Thoracic aorta (tissue), 2 donors: ENCODE results near the gene RIMKLA. TPM values are rescaled to one million over a fixed set of nuclear protein-coding genes. Genes with fewer than 3 reads are reported as not detected.

Experiments used
- ATAC-seq: fragments of 150-250 bp; one replicate; pipeline ENCODE4 v1.8.0; 2017; ENCODE audit warnings: low read depth; ENCODE audit not compliant: insufficient number of reproducible peaks, low FRiP score
- DNase-seq: peaks from one replicate; pipeline ENCODE4 v3.0.0-alpha.2; 2020; ENCODE audit warnings: low spot score
- H3K27ac ChIP-seq, 2 donors: fragments of 200-600 bp; sonication (generic); 1 replicate in 1 of 2; 2 replicates in 1 of 2; pipeline ENCODE4 v1.5.1; 2016; ENCODE audit warnings: mild to moderate bottlenecking in 2 of 2, moderate library complexity in 2 of 2
- H3K27me3 ChIP-seq: fragments of 200-600 bp; sonication (generic); replicated peaks from 2 replicates; pipeline ENCODE4 v1.6.0; 2016; ENCODE audit warnings: mild to moderate bottlenecking; ENCODE audit not compliant: insufficient read depth
- H3K36me3 ChIP-seq: fragments of 200-600 bp; sonication (generic); one replicate; pipeline ENCODE4 v1.5.1; 2016
- H3K4me1 ChIP-seq, 2 donors: fragments of 200-600 bp; sonication (generic); 1 replicate in 1 of 2; 2 replicates in 1 of 2; pipeline versions ENCODE4 v1.5.1 to v1.6.0; 2016; ENCODE audit warnings: low read depth in 2 of 2, mild to moderate bottlenecking in 1 of 2; ENCODE audit not compliant: control insufficient read depth in 1 of 2
- H3K4me3 ChIP-seq: fragments of 200-600 bp; sonication (generic); 2 replicates; pipeline ENCODE4 v1.5.1; 2016; ENCODE audit warnings: mild to moderate bottlenecking
- H3K9me3 ChIP-seq: fragments of 200-600 bp; sonication (generic); 2 replicates; pipeline ENCODE4 v1.5.1; 2016
- CTCF ChIP-seq: fragments of 200-600 bp; sonication (generic); IDR thresholded peaks from one replicate; pipeline ENCODE4 v1.5.1; 2019; ENCODE audit warnings: antibody characterized with exemption
- total RNA-seq, 2 donors: library from RNA; depleted of rRNA; stranded (reverse); fragments of >200 nt; gene quantifications; one replicate each; pipeline versions ENCODE4 v1.1.0 to v1.2.3, GENCODE V29; 2016

The RIMKLA gene
- total RNA-seq, 2 donors from 2014 or later, result under 0.01 to 0.14 TPM

- no peak overlapping the region for H3K4me3 ChIP-seq
- ATAC-seq (no peak), DNase-seq (no peak)
- no peaks in the 10 kb centered on the region for H3K4me1 ChIP-seq
- H3K27me3 ChIP-seq, result no peaks in the 10 kb centered on the region
- H3K27ac ChIP-seq, result no peak overlapping the region
- no peaks in the 10 kb centered on the region for H3K9me3 ChIP-seq
- no peaks in the 10 kb centered on the region for H3K36me3 ChIP-seq
- TF ChIP-seq CTCF, result no peak
Measured at GRCh38 chr1:42370876-42371549, 9.6 kb upstream of the RIMKLA start.

GRCh38 chr1:42372796-42373195 is 7.8 kb upstream of the RIMKLA start:
- H3K9me3 ChIP-seq, result no peaks in the 10 kb centered on the region

DNA sequence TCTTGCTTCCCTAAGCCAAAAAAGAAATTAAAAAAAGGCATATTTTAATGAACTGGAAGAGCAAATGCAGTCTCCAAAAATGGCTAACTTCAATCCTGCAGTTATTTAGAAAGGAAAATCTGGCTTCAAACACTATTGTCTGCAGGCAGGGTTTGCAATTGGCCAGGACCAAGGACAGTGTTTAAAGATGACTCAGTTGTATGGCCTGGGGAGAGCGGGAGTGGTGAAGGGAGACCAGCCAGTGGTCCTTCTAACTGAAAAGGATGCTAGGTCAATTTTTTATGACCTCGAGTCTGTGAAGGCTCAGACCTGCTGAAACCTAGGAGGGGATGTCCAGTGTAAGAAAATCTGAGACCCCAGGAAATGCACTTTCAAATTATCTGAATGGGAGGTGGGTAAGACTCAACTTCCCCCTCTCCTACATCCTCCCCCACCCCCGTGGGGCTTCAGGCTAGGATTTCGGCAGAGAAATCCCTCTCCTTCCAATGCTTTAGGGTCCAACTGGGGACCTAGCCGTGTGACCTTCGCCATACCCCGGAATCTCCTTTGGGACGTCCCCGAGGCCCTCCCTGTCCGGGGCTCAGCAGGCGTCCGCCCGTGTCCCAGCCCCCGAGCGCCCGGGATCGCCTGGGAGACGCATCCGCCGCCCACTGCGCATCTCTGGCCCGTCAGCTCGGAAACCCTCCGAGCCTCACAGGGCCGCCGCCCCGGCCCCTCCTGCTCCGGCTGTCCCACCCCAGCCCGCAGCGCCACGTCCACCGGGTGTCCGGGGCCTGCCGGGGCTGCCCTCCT is 602 bp upstream of the RIMKLA start:
- H3K9me3 ChIP-seq, result no peaks in the 10 kb centered on the region
- peaks cover 4 to 7% of the 10 kb centered on the region in 2 donors for H3K4me1 ChIP-seq
- ATAC-seq, result no peak
- DNase-seq, result no peak
- H3K27ac ChIP-seq, result no peak overlapping the region
- no peak for TF ChIP-seq CTCF
- peak overlapping the region; percentile 67 for H3K4me3 ChIP-seq
- no peaks in the 10 kb centered on the region for H3K36me3 ChIP-seq
- H3K27me3 ChIP-seq, result no peaks in the 10 kb centered on the region

More at GRCh38 chr1:42372796-42373195, 7.8 kb upstream of the RIMKLA start:
- no peak for TF ChIP-seq CTCF
- no peaks in the 10 kb centered on the region for H3K4me1 ChIP-seq
- ATAC-seq (no peak), DNase-seq (no peak)
- H3K4me3 ChIP-seq, result no peak overlapping the region
- H3K36me3 ChIP-seq, result no peaks in the 10 kb centered on the region
- no peak overlapping the region for H3K27ac ChIP-seq
- no peaks in the 10 kb centered on the region for H3K27me3 ChIP-seq

GRCh38 chr1:42381280-42381673 is 685 bp downstream of the RIMKLA start:
- no peak for TF ChIP-seq CTCF
- Histone ChIP-seq H3K4me1 (peaks cover 4 to 7% of the 10 kb centered on the region in 2 donors), H3K27me3 (no peaks in the 10 kb centered on the region), H3K9me3 (no peaks in the 10 kb centered on the region), H3K4me3 (peak overlapping the region; percentile 67), H3K27ac (no peak overlapping the region), H3K36me3 (no peaks in the 10 kb centered on the region)
- no peak for DNase-seq
- no peak for ATAC-seq

DNA sequence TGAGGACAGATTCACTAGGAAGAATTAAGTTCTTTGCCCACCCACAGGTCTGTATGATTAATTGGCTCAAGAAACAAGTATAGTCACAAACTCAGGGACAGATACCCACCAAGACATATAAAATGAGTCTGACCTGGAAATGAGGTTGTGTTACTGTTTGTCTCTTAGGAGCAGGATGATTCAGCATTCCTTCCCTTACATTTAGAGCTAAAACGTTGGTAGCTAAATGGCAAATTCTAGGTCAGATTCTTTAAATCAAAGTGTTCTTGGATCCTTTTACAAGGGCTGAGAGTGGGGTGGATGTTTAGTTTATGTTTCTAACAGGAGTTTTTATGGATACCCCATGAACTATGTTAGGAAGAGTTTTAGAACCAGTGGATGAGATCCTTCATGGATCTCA is 4.7 kb downstream of the RIMKLA start:
- Histone ChIP-seq H3K9me3 (no peaks in the 10 kb centered on the region), H3K36me3 (no peaks in the 10 kb centered on the region), H3K4me1 (peaks cover 4 to 7% of the 10 kb centered on the region in 2 donors), H3K4me3 (no peak overlapping the region), H3K27ac (no peak overlapping the region), H3K27me3 (no peaks in the 10 kb centered on the region)
- no peak for DNase-seq
- TF ChIP-seq CTCF, result no peak
- ATAC-seq, result no peak
